Uterus (tissue), 4 donors: ENCODE data around the gene VTCN1. TPM values are rescaled to one million over a fixed set of nuclear protein-coding genes. Genes with fewer than 3 reads are reported as not detected.

Experiments used
- DNase-seq, 2 donors: peaks; one replicate each; pipeline ENCODE4 v3.0.0-alpha.2; 2019 to 2020
- H3K27ac ChIP-seq, 2 donors: fragments of 200-600 bp; sonication (generic); 1 replicate in 1 of 2; 2 replicates in 1 of 2; pipeline ENCODE4 v1.5.1; 2016 to 2018
- H3K27me3 ChIP-seq, 2 donors: fragments of 200-600 bp; sonication (generic); one replicate each; pipeline ENCODE4 v1.5.1; 2018 to 2019; ENCODE audit warnings: control low read depth in 1 of 2
- H3K36me3 ChIP-seq, 2 donors: fragments of 200-600 bp; sonication (generic); one replicate each; pipeline ENCODE4 v1.5.1; 2019; ENCODE audit warnings: control low read depth in 1 of 2
- H3K4me1 ChIP-seq, 2 donors: fragments of 200-600 bp; sonication (generic); one replicate each; pipeline ENCODE4 v1.5.1; 2018 to 2019; ENCODE audit warnings: control low read depth in 1 of 2
- H3K4me3 ChIP-seq, 2 donors: fragments of 200-600 bp; sonication (generic); 1 replicate in 1 of 2; 2 replicates in 1 of 2; pipeline ENCODE4 v1.5.1; 2018 to 2019; ENCODE audit warnings: mild to moderate bottlenecking in 1 of 2
- H3K9me3 ChIP-seq, 2 donors: fragments of 200-600 bp; sonication (generic); one replicate each; pipeline ENCODE4 v1.5.1; 2019; ENCODE audit warnings: control low read depth in 1 of 2
- POLR2A ChIP-seq, 2 donors: fragments of 450-650 bp; IDR thresholded peaks; one replicate each; pipeline ENCODE4 v1.6.1; 2016; ENCODE audit warnings: antibody characterized with exemption in 2 of 2, mild to moderate bottlenecking in 1 of 2, moderate library complexity in 1 of 2
- intact Hi-C: fragments of 100-400 bp; cut with DNase I; formaldehyde crosslinking; loops from one replicate; pipeline ENCODE4 v1.15.1; 2023; ENCODE audit warnings: low total_unique reads
- total RNA-seq, 4 donors: library from RNA; depleted of rRNA in 3 of 4; stranded (reverse); fragments of >200 nt in 3 of 4; gene quantifications; one replicate each; pipeline versions ENCODE4 v1.1.0 to v1.2.4, GENCODE V29; 2014 to 2023
- TF ChIP-seq, protein P1 (sequence below), 4 experiments: fragments of 200-600 bp in 2 of 4; fragments of 450-650 bp in 2 of 4; sonication (generic) in 2 of 4; IDR thresholded peaks; one replicate each; pipeline ENCODE4 v1.5.1; 2016 to 2019; ENCODE audit warnings: antibody characterized with exemption in 4 of 4, mild to moderate bottlenecking in 2 of 4, moderate library complexity in 1 of 4
- donor health status: DM: yes; HTN: yes; CAD: no.

Gene VTCN1
- total RNA-seq, 4 donors from 2014 or later: 0.64 to 21.5 (median 2.6) TPM; not detected in 1

DNA sequence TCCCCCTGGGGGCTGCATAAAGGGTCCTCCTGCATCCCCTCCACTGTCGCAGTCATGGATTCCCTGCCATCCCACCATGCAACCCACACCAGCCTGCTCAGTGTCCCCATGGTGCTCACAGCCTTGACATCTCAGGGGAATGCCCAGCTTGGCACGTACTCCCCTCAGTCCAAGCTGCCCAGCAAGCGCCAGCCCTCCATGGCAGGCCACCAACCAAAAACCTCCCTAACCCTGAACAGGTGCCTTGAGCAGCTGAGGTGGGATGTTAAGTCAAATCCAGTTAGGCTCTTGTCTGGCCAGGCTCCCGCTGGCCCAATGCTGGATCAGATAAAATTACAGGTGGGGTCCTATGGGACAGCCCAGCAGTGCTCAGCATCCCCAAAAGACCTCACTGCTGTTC, 341 bp downstream of the VTCN1 start:
- H3K4me1 ChIP-seq: no peaks in the 10 kb centered on the region
- no peaks in the 10 kb centered on the region for H3K36me3 ChIP-seq
- H3K4me3 ChIP-seq: no peak overlapping the region
- no peak overlapping the region for H3K27ac ChIP-seq
- H3K9me3 ChIP-seq: no peaks in the 10 kb centered on the region
- no peak for DNase-seq
- intact Hi-C loops: no loop called here
- H3K27me3 ChIP-seq: no peaks in the 10 kb centered on the region
- TF ChIP-seq, protein P1, sequence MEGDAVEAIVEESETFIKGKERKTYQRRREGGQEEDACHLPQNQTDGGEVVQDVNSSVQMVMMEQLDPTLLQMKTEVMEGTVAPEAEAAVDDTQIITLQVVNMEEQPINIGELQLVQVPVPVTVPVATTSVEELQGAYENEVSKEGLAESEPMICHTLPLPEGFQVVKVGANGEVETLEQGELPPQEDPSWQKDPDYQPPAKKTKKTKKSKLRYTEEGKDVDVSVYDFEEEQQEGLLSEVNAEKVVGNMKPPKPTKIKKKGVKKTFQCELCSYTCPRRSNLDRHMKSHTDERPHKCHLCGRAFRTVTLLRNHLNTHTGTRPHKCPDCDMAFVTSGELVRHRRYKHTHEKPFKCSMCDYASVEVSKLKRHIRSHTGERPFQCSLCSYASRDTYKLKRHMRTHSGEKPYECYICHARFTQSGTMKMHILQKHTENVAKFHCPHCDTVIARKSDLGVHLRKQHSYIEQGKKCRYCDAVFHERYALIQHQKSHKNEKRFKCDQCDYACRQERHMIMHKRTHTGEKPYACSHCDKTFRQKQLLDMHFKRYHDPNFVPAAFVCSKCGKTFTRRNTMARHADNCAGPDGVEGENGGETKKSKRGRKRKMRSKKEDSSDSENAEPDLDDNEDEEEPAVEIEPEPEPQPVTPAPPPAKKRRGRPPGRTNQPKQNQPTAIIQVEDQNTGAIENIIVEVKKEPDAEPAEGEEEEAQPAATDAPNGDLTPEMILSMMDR (IDR thresholded peaks at IDR 0.05): no peak
- no peak for TF ChIP-seq POLR2A (IDR thresholded peaks at IDR 0.05)

DNA sequence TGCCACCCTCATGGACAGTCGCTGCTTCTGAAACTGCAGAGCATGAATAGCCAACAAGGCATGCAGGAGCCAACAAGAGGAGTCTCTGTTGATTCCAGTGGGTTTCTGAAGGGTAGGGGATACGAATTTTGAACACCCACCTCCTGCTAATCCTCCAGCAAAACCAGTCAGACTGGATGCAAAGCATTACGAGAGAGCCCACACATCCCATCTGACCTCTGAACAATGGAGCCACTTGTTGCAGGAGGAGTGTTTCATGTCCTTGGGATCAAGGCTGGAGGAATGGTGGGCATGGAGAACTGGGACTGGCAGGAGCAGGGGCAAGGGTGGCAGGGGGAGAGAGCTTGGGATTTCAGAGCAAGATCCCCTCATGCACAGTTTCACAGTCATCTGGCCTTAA, 1.6 kb downstream of the VTCN1 start:
- Histone ChIP-seq H3K4me3 (no peak overlapping the region), H3K9me3 (no peaks in the 10 kb centered on the region), H3K27ac (no peak overlapping the region), H3K27me3 (no peaks in the 10 kb centered on the region), H3K4me1 (no peaks in the 10 kb centered on the region), H3K36me3 (no peaks in the 10 kb centered on the region)
- DNase-seq: no peak
- intact Hi-C loops: no loop called here
- TF ChIP-seq, protein P1 (IDR thresholded peaks at IDR 0.05): no peak
- TF ChIP-seq POLR2A (IDR thresholded peaks at IDR 0.05): no peak

DNA sequence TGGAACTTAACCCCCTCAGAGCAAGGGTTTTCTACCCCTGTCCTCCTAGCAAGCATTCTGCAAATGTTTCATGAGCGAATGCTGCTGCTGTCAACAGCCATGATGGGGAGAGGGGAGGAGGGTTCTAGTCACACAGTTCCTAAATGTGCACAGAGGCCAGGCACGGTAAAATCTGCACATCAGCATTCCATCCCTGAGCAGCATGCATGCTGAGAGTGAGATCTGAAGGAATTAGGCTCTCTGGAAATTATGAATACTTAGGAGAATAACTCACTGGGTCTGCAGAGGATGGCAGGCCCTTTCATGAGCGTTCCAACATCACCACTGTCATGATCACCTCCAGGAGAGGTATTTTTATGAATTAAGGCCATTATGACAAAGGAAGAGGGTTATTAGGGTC, 2.1 kb downstream of the VTCN1 start:
- DNase-seq: no peak
- no peak overlapping the region for H3K27ac ChIP-seq
- intact Hi-C loops: no loop called here
- no peaks in the 10 kb centered on the region for H3K27me3 ChIP-seq
- no peaks in the 10 kb centered on the region for H3K4me1 ChIP-seq
- TF ChIP-seq, protein P1 (IDR thresholded peaks at IDR 0.05): no peak
- no peak for TF ChIP-seq POLR2A (IDR thresholded peaks at IDR 0.05)
- H3K36me3 ChIP-seq: no peaks in the 10 kb centered on the region
- H3K9me3 ChIP-seq: no peaks in the 10 kb centered on the region
- no peak overlapping the region for H3K4me3 ChIP-seq

DNA sequence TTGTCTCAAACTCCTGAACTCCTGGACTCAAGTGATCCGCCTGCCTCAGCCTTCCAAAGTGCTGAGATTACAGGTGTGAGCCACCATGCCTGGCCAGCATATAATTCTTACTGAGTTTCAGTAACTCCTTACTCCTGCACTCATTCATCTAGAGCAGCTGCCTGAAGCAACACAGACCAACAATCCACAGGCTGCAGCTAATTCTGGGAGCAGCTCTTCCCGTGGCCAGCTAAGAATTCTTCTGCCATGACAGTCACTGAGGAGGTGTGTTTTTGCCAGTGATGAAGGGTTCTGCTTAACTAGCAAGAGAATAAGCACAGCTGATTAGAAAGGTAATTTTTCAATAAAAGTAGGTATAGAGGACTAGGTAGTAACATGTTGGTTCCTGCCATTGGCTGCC, 5.4 kb downstream of the VTCN1 start:
- H3K9me3 ChIP-seq: no peaks in the 10 kb centered on the region
- TF ChIP-seq, protein P1 (IDR thresholded peaks at IDR 0.05): no peak
- TF ChIP-seq POLR2A (IDR thresholded peaks at IDR 0.05): no peak
- no peaks in the 10 kb centered on the region for H3K27me3 ChIP-seq
- no peak overlapping the region for H3K27ac ChIP-seq
- intact Hi-C loops: no loop called here
- no peak overlapping the region for H3K4me3 ChIP-seq
- no peak for DNase-seq
- no peaks in the 10 kb centered on the region for H3K36me3 ChIP-seq
- H3K4me1 ChIP-seq: no peaks in the 10 kb centered on the region

DNA sequence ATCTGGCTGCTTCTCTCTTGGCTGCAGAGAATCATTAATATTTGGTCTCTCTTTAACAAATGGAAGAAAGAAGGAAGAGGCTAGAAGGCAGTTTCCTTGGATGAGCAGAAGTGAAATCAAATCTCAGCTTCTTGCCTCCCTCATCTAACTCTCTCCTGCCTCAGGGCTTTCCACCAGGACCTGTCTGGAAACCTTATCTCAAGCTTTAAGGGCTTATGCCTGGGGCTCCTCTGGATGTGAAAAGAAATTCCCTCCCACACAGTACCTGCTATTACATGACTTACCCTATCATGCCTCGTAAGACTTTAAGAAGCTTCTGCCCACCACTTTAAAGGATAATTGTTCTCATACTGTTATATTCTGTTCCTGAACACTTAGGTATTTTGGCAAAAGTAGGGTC, 8.9 kb downstream of the VTCN1 start:
- intact Hi-C loops: no loop called here
- no peaks in the 10 kb centered on the region for H3K27me3 ChIP-seq
- no peaks in the 10 kb centered on the region for H3K4me1 ChIP-seq
- no peaks in the 10 kb centered on the region for H3K36me3 ChIP-seq
- DNase-seq: no peak
- H3K27ac ChIP-seq: no peak overlapping the region
- H3K4me3 ChIP-seq: no peak overlapping the region
- no peaks in the 10 kb centered on the region for H3K9me3 ChIP-seq
- TF ChIP-seq POLR2A (IDR thresholded peaks at IDR 0.05): no peak
- TF ChIP-seq, protein P1 (IDR thresholded peaks at IDR 0.05): no peak
